ENCODE results near the gene VSIR.

DNA sequence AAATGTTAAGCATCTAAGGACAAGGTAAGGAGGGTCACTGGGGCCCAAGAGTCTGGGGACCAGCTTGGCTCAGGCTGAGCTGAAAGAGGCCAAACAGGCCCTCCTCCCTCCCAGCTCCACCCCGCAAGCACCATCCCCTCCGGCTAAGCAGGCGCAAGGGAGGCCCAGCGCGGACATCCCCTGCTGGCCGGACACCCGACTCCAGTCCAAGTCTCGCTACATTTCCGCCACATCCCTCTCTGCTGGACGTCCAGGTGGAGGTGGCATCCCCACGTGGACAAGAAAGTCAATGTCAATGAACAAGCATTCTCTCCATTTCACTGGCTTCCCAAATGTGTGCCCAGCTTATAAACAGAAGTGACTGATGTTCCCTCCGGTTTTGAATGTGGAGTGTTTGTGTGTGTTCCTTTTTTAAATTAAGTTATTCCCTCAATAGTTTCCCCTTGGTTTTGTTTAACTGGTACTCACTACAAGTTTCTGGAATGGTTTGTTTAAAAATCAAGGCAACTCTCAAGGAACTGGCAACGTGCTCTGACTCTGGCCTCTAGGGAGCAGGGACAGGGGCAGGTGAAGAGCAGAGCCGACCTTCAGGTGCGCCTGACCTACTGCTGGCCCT is 42.3 kb upstream of the VSIR start:
- TF ChIP-seq, protein P1, sequence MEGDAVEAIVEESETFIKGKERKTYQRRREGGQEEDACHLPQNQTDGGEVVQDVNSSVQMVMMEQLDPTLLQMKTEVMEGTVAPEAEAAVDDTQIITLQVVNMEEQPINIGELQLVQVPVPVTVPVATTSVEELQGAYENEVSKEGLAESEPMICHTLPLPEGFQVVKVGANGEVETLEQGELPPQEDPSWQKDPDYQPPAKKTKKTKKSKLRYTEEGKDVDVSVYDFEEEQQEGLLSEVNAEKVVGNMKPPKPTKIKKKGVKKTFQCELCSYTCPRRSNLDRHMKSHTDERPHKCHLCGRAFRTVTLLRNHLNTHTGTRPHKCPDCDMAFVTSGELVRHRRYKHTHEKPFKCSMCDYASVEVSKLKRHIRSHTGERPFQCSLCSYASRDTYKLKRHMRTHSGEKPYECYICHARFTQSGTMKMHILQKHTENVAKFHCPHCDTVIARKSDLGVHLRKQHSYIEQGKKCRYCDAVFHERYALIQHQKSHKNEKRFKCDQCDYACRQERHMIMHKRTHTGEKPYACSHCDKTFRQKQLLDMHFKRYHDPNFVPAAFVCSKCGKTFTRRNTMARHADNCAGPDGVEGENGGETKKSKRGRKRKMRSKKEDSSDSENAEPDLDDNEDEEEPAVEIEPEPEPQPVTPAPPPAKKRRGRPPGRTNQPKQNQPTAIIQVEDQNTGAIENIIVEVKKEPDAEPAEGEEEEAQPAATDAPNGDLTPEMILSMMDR (IDR thresholded peaks at IDR 0.05; ENCODE audit: borderline replicate concordance, extremely low read depth, low read length, poor library complexity, severe bottlenecking): no peak
- no peak for TF ChIP-seq EZH2 (IDR thresholded peaks at IDR 0.05; ENCODE audit: borderline replicate concordance, low read depth, low read length, severe bottlenecking)

Measured in DND-41 (cell line).